ENCODE data around the gene CASP9. TPM values are rescaled to one million over a fixed set of nuclear protein-coding genes. Genes with fewer than 3 reads are reported as not detected.
"Not testable (repeated sequence)": the region's sequence is repeated elsewhere in the genome, so short reads cannot be mapped to it uniquely, and the experiment has no call there.

CASP9 gene
- total RNA-seq, 1 experiment from 2014 or later, result 15.9 TPM

GRCh38 chr1:15482455-15482854 lies 41.6 kb downstream of the CASP9 start:
- not testable (repeated sequence) for H2BK120ac ChIP-seq (ENCODE audit: low read depth, low read length, poor library complexity, severe bottlenecking); H3K27me3 ChIP-seq (ENCODE audit: insufficient read depth, low read length); H3K4me1 Mint-ChIP-seq; H3K14ac ChIP-seq (ENCODE audit: insufficient read depth, low read length); H3K4me2 ChIP-seq (ENCODE audit: insufficient read depth, insufficient read length, low read length); H3K27me3 Mint-ChIP-seq (ENCODE audit: low read depth); H2BK20ac ChIP-seq (ENCODE audit: low read depth, low read length, poor library complexity, severe bottlenecking); H3T11ph ChIP-seq (ENCODE audit: low read length); H3K27ac Mint-ChIP-seq; H3K56ac ChIP-seq (ENCODE audit: insufficient read length, low read depth, low read length); H3K9ac ChIP-seq (ENCODE audit: extremely low read depth, insufficient read length, low read length); H3K23me2 ChIP-seq (ENCODE audit: insufficient read length, low read depth, low read length, poor library complexity, severe bottlenecking); H4K8ac ChIP-seq (replicated peaks; ENCODE audit: insufficient read length, low read depth, low read length); H3K79me1 ChIP-seq (ENCODE audit: insufficient read depth, low read depth, low read length, poor library complexity, severe bottlenecking); H3K9me3 ChIP-seq (ENCODE audit: control insufficient read depth, low read depth, low read length); H4K5ac ChIP-seq (ENCODE audit: insufficient read length, low read depth, low read length); DNase-seq; H4K20me1 ChIP-seq (ENCODE audit: control insufficient read depth, insufficient read depth, insufficient read length); H3K79me2 ChIP-seq (ENCODE audit: insufficient read depth, low read length); H4K91ac ChIP-seq (ENCODE audit: insufficient read length, low read depth, low read length); H3K27ac ChIP-seq (ENCODE audit: insufficient read length, low read depth, low read length); H2AFZ ChIP-seq (ENCODE audit: low read length); H2BK12ac ChIP-seq (ENCODE audit: insufficient read length, low read depth, low read length); H3K9me3 Mint-ChIP-seq; H3K4me1 ChIP-seq (ENCODE audit: insufficient read depth, low read length); H2BK15ac ChIP-seq (ENCODE audit: low read depth, low read length); H2AK5ac ChIP-seq (ENCODE audit: insufficient read length, low read length); H3K18ac ChIP-seq (ENCODE audit: insufficient read length, low read depth, low read length); H3K4ac ChIP-seq (ENCODE audit: low read depth, low read length); H3K23ac ChIP-seq (ENCODE audit: insufficient read length, low read depth, low read length); H2BK5ac ChIP-seq (ENCODE audit: insufficient read length, low read length)
- no CpG with 5 or more reads among the region's 6 CpGs for WGBS (ENCODE audit: extremely low coverage, insufficient read length, low lambda C conversion rate)
- H3K36me3 Mint-ChIP-seq (ENCODE audit: insufficient read depth in 1 of 3, low read depth in 3 of 3), result peaks cover 0 to 12% (median 5%) of the 10 kb centered on the region in 3 experiments; a peak in 5 of 7 replicates
- H3K4me3 Mint-ChIP-seq, result peak overlapping the region in 1 of 2 experiments; percentile 17; a peak in 1 of 5 replicates
